ENCODE measurements around the gene PLTP.
"Not testable (repeated sequence)": the region's sequence is repeated elsewhere in the genome, so short reads cannot be mapped to it uniquely, and the experiment has no call there.

PLTP gene

DNA sequence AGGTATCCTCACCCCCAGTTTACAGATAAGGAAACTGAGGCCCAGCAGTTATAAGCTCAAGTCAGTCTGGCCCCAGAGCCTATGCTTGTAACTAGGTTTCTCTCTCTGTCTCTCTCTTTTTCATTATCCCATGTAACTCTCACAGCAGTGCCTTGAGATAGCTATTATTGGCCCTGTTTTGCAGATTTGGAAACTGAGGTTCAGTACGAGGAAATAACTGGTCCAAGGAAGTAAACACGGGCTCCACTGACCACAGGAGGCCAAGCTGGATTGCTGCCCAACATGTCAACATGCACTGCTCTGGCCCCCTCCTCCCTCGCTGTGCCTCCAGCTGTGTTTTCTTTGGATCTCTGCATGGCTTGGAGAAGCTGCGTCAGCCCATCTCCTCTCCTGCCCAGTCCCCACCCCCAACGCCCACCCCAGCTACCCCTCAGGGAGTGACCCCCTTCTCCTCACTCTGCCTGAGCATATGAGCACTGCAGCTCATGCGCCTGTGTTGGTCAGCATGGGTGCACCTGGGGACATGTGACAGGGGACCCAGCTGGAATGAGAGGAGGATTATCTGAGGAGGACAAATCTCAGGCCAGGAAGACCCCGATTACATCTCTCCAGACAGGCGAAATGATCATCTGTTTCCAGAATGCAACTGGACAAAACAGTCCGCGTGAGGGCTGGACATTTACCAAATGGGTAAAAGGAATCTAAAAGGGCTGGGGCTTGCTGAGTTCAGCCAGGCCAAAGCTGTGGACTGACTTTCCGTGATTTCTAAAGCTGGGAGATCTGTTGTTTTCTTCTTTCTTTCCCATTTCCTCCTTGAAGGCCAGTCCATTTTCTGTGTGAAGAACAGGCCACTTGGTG is 7.8 kb upstream of the PLTP start:
- DNase-seq = no peak

DNA sequence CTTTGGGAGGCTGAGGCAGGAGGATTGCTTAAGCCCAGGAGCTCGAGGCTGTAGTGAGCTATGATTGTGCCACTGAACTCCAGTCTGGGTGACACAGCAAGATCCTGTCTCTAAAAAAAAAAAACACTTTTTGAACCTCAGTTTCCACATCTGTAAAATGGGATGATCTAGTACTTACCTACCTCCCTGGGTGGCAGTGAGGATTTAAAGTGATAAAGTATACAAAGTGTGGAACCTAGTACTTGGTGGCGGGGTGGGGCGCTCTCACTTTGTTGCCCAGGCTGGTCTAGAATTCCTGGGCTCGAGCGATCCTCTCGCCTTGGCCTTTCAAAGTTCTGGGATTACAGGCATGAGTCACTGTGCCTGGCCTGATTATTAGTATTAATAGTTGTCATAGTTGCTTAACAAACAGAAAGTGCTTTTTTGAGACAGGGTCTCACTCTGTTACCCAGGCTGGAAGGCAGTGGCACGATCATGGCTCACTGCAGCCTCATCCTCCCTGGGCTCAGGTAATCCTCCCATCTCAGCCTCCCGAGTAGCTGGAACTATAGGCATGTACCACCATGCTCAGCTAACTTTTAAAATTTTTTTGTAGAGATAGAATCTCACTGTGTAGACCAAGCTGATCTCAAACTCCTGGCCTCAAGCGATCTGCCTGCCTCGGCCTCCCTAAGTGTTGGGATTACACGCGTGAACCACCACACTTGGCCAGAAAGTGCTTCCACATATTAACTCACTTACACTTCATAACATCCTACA is 7.0 kb upstream of the PLTP start:
- DNase-seq = no peak

DNA sequence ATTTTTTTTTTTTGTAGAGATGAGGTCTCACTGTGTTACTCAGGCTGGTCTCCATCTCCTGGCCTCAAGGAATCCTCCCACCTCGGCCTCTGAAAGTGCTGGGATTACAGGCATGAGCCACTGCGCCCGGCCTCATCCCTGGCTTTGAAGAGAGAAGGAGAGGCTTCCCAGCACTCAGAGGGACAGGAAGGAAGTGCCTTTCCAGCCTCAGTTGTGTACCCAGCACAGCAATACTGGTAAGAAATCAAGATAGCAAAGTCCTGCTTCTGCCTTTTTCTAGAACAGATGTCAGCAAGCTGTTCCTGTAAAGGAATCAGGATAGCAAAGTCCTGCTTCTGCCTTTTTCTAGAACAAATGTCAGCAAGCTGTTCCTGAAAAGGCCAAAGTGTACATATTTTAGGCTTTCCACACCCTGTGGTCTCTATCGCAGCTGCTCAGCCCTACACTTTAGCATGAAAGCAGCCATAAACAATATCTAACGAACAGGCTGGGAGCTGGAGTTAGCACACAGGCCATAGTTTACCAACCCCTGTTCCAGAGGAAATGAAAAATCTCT is 6.3 kb upstream of the PLTP start:
- no peak for DNase-seq

DNA sequence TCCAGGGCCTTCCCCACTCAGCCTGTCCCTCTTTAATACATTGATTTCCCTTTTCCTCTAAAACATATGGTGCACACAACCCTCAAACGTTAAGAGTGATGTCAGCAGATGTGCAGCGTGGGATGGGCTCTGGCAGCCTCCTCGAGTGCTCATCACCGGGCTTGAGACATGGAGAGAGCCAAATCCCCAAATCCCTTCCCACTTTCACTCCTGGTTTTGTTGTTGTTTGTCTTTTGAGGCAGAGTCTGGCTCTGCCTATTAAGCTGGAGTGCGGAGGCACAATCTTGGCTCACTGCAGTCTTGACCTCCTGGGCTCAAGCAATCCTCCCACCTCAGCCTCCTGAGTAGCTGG is 5.8 kb upstream of the PLTP start:
- DNase-seq = no peak

DNA sequence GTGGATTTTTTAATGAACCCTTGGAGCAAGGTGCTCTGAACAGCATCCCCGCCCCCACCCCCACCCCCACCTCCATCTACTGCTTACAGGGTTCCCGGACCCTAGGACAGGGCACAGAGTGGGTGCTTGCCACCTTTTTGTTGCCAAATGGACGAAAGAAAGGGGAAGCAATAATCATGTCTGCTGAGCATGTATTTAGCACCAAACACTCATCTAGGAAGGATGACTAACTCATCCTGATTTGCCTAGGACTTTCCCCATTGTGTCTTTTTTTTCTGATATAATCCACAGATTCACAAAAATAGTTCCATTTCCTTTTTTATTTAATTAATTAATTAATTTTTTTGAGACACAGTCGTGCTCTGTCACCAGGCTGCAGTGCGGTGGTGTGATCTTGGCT is 1.2 kb upstream of the PLTP start:
- DNase-seq = no peak

DNA sequence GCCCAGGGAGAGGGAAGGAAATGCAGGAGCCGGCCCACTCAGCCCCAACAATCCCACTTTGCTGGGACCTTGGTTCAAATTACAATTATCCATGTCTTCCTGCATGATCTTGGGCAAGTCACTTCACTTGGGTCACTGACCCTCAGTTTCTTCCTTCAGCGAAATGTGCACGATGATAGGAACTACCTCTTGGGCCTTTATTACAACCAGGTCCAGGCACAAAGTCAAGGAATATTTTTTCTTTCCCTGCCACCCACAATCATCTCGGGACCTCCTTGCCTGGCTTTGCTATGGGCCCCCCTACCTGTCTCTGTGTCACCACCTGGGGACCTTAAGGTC is 358 bp upstream of the PLTP start:
- no peak for DNase-seq

DNA sequence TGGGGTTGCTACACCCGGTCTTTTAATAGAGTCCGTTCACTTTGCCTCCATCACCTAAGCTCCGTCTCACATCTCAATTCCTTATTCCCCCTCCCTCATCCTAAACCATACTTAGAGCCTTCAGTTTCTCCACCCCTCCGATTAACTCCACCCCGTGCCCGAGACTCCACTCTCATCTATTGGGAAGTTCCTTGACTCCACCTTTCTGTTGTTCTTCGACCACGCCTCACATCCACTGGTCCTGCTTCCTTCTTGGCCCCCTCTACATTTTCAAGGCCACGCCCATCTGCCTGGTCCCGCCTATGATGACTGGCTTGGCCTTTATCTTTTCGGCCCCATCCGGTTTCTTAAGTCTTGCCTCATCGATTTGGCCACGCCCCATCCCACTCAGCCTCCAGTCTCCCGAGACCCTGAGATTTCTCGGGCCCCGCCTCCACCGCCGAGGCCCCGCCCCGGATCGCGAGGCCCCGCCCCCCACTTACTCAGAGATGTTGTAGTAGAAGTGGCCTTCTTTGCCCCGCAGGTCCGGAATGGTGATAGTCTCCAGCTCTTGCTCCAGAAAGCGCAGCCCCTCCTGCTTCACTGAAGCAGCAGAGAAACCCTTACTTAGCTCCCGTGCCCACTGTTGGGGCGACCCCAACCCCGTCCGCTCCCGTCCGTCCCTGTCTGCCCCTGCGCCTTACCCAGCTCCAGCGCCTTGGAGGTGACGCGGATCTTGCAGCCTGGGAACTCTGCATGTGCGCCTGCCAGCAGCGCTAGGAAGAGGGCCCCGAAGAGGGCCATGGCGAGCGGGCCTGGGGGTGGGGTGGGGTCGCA is 1.1 kb downstream of the PLTP start:
- peak; percentile 73 for DNase-seq

DNA sequence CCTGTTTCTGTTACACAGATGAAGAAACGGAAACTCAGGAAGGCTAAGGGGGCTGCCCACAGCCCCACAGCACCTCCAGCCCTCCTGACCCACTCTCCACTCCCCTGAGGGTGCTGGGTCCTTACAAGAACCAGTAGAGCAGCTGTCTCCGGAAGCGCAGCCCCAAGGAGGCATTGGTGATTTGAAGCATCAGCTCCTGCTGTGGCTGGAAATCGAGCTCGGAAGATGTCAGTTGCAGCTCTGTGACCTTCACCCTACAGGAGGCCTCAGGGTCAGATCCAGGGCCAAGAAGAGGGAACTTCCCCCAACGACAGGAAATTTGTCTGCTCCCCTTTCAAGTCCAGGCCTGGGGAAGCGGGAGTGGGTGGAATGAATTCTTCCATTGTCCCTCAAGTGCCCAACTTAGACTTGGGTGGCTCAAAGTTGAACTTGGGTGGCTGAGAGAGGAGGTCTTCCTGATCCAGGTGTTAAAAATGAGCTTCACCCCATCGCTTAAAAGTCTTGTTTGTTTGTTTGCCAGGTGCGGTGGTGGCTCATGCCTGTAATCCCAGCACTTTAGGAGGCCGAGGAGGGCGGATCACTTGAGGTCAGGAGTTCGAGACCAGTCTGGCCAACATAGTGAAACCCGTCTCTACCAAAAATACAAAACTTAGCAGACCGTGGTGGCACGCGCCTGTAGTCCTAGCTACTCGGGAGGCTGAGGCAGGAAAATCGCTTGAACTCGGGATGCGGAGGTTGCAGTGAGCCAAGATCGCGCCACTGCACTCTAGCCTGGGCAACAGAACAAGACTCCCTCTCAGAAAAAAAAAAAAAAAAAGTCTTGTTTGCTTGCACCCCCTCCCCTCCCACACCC is 1.9 kb downstream of the PLTP start:
- no peak for DNase-seq

DNA sequence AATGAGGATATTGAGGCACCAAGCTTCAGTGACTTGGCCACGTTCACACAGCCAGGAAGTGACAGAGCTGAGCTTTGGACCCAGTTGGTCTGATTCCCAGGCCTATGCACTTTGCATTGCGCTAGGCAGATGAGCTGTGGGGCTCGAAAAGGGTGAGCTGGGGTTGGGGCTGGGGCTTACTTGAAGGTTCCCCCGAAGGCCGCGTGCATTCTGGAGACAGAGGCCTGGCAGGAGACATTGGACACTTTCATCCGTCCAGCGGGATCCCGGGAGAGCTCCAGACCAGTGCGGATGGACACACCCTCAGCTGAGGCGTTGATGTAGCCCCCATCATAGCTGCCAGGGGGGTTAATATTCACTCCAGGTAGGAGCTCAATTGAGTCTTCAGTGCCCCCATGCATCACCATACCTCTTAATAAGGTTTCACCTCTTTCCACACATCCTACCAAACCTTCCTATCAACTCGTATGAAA is 2.6 kb downstream of the PLTP start:
- no peak for DNase-seq

DNA sequence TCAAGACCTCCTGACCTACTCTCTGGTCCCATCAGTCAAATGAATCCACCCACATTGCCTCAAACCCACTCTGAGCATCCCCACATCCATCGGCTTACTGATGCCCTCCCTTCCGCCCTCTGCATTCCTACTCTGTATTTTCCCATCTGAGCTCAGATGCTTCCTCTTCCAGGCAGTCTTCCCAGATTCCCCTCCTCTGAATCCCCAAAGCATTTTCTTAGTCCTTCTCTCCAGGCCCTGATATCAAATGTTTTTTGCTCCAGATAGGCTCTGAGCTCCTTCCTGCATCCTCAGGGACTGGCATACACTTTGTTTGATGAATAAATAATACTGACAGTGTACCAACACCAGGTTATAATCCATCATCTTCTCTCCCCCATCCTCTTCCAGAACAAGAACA is 3.9 kb downstream of the PLTP start:
- no peak for DNase-seq

DNA sequence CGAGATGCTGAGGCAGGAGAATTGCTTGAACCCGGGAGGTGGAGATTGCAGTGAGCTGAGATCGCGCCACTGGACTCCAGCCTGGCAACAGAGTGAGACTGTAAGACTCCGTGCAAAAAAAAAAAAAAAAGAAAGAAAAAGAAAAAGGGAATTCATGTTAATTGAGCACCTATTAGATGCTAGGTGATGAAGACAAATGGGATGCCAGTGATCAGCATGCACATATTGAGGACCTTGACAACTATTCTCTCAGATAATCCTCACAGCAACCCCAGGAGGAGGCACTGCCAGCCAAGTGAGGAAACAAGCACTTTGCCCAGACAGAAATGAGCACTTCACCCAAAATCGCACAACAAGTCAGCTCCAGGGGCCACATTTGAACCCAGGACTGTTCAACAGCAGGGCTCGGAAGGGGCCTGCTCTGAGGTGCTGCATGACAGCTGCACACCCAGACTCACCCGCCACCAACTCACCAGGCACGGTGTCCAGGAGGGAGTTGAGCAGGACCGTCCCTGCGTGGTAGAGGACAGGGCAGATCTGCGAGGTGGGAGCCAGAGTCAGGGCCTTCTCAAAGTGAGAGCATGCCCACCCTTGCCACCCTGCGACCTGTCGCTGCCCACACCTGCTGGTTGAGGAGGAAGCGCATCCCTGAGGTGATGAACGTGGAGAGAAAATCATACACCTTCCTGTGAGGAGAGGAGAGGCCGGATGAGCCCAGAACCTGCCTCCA is 4.6 kb downstream of the PLTP start:
- no peak for DNase-seq

DNA sequence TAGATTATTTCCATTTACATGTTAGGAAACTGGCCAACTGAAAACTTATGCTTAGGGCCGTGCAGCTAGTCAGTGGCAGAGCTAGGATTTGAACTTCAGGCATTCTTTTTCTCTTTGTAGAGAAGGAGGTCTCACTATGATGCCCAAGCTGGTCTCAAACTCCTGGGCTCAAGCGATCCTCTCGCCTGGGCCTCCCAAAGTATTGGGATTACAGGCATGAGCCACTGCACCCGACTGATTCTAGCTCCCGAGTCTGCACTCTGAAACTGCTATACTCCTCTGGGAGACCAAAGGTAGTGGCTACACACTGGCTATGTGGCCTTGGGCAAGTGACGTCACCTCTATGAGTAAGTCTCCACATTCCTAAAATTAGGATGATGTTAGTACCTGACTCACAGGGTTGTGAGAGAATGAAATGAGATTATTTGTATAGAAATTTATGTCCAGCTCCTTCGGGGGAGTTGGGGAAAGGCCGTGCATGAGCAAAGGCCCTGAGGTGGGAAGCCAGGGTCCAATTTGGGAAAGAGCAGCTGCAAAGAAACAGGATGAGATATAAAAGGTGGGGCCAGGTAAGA is 6.4 kb downstream of the PLTP start:
- DNase-seq = no peak

DNA sequence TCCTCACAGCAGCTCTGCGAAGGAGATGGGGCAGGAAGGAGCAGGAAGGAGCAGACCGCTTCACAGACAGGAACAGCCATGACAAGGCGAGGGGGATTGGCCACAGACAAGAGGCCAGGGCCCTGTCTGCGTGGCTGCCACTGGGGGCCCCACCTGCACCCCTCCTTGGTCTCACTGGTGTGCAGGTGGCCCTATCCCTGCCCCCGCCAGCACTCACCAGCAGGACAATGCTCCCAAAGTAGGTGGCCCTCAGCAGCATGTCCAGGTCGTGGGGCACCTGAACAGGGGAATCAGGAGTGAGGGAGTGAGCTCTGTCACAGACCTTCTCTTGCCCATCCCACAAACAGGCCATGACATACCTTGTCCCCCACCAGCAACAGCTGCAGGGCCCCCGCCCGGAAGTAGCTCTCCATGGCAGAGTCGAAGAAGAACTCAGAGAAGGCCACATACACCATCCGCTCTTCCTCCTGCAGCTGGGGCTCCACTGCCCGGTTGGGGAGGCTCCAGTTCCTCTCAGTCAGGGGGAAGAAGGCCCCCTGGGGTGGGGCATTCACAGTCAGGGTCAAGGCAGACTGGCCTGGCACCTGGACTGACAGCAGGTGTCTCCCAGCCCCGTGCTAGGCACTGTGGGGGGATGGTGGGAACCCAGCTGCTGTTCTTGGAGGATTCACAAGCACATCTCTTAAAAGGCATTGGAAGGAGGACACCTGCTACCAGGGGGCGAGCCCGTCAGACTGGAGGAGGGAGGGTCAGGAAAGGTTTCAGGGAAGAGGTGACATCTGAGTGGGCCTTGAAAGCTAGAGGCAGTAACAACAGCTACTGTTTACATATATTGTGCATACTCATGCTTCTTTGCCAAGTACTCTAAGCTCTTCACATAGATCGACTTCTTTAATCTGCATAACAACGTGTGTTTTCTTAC is 7.1 kb downstream of the PLTP start:
- DNase-seq = no peak

DNA sequence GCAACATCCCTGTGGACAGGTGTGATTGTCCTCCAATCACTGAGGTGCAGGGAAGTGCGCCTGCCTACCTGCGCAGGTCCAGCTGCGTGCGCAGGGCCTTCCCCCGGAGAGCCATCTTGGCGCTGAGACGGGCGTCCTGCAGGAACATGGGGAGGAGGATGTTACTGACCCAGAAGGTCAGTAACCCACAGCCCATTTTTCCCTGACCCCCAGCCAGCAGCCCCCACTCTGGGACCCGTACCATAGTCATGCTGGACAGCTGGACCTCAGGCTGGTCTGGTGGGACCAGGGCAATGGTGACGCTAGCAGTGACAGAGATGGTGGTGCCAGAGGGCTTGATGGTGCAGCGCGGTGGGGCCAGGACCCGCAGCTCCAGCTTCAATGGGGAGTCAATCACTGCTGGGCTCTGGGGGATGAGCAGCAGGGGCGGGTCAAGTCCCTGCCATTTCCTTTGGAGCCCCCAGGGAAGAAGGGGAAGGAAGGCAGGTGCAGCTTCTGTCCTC is 9.7 kb downstream of the PLTP start:
- DNase-seq = no peak

DNA sequence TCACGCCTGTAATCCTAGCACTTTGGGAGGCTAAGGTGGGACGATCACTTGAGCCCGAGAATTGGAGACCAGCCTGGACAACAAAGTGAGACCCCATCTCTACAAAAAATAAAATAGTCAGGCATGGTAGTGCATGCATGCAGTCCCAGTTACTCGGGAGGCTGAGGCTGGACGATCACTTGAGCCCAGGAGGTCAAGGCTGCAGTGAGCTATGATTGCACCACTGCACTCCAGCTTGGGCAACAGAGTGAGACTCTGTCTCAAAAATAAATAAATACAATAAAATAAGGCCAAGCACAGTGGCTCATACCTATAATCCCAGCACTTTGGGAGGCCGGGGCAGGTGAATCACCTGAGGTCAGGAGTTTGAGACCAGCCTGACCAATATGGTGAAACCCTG is 10.6 kb downstream of the PLTP start:
- not testable (repeated sequence) for DNase-seq

DNA sequence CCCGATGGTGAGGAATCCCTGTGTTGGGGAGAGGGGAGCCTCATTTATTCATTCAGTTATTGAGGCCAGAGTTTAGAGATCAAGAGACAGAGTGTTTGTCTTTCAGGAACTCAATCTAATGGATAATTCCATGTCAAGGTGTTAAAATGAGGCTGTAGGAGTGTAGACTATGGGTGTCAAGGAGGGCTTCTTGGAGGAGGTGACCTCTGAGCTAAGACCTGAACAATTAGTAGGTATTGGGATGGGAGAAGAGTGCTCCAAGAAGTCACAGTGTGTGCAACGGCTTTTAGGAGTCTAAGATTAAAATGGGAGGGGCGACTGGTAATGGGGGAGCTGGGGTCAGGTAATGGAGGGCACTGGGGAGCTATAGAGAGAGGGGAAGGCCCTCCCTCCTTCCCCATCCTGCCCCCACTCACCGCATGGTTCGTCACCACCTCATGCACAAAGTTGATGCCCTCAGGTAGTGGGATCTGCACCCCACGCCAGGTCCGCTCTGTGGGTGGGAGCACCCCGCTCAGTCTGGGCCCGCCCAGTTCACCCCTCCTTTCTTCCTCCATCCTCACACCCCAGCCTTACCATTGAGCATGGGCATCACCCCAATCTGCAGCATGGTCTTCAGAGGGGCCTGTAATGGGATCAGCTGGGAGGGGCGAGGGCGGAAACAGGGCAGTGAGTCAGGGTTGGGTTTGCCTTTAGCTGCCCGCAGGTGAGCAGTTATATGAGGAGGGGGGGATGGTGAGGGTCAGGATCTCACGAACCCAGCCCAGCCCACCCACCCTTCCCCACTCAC is 12.7 kb downstream of the PLTP start:
- no peak for DNase-seq

DNA sequence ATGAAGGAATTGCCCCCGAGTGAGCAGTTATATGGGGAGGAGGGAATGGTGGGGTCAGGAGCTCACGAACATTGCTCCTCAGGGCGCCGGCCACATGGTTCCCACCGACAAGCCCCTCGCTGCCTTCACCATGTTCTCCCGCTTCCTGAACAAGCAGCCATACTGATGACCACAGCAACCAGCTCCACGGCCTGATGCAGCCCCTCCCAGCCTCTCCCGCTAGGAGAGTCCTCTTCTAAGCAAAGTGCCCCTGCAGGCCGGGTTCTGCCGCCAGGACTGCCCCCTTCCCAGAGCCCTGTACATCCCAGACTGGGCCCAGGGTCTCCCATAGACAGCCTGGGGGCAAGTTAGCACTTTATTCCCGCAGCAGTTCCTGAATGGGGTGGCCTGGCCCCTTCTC is 13.7 kb downstream of the PLTP start:
- DNase-seq = no peak

DNA sequence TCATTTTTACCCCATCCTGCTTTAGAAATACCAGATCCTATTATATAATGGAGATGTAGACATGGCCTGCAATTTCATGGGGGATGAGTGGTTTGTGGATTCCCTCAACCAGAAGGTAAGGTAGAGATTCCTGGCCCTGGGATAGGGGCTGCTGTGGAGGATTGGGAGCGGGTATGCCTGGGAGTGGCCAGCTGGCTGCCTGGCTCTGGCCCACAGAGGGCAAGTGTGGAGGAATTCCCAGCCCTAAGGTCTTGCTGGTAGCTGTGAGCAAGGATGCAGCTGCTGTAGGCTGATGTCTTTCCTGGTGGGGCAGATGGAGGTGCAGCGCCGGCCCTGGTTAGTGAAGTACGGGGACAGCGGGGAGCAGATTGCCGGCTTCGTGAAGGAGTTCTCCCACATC is 14.3 kb downstream of the PLTP start:
- no peak for DNase-seq

DNA sequence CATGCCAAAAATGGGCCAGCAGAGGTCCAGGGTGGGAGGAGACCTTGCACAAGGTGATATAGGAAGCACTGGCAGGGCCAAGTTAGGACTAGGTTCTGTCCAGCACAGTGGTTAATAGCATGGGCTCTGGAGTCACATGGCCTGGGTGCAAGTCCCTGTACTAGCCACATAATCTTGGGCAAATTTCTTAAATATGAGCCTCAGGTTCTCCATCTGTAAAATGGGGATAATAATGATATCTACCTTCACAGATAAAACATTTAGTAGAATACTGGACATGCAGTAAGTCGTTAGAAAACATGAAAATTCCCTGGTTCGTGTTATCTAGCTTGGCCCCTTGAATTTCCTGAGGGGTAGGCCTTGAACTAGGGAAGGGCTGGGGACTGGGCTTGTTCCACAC is 14.7 kb downstream of the PLTP start:
- no peak for DNase-seq

Measured in effector CD4-positive, alpha-beta T cell (primary cell).